Pancreas (tissue), 10 donors: Measurements from ENCODE around the gene FBXL15. TPM values are rescaled to one million over a fixed set of nuclear protein-coding genes. Genes with fewer than 3 reads are reported as not detected.
A peak's percentile ranks its signal among the peaks of the same experiment; 100 is the strongest.

ENCODE experiments used
- ATAC-seq, 4 donors: fragments of 200-7000 bp; cut with Tn5 transposase; one replicate each; pipeline versions ENCODE4 v1.8.0 to v1.9.1; 2020; ENCODE audit warnings: mild to moderate bottlenecking in 4 of 4, moderate library complexity in 4 of 4
- DNase-seq, 6 donors: peaks; one replicate each; pipeline ENCODE4 v3.0.0-alpha.2; 2020
- FAIRE-seq: peaks from 2 replicates; lab custom pipeline; 2012; peaks lifted over from hg19 to GRCh38; lab: Jason Lieb, UNC
- H3K27ac ChIP-seq, 4 donors: fragments of 200-600 bp; sonication (generic); 1 replicate in 3 of 4; 2 replicates in 1 of 4; pipeline versions ENCODE4 v1.5.0 to v1.8.0; 2020
- H3K27me3 ChIP-seq, 4 donors: fragments of 200-600 bp; one replicate each; pipeline ENCODE4 v1.8.0; 2021
- H3K36me3 ChIP-seq, 3 donors: fragments of 200-600 bp; sonication (generic) in 1 of 3; one replicate each; pipeline versions ENCODE4 v1.5.0 to v1.8.0; 2020 to 2021
- H3K4me1 ChIP-seq, 3 donors: fragments of 200-600 bp; one replicate each; pipeline ENCODE4 v1.8.0; 2021
- H3K4me3 ChIP-seq, 4 donors: fragments of 200-600 bp; sonication (generic) in 2 of 4; one replicate each; pipeline versions ENCODE4 v1.5.0 to v1.8.0; 2020 to 2021
- H3K9me3 ChIP-seq, 4 donors: fragments of 200-600 bp; one replicate each; pipeline ENCODE4 v1.8.0; 2021
- CTCF ChIP-seq, 4 donors: fragments of 200-600 bp; sonication (generic) in 3 of 4; IDR thresholded peaks; one replicate each; pipeline versions ENCODE4 v1.5.0 to v1.8.0; 2021; ENCODE audit warnings: antibody characterized with exemption in 4 of 4
- whole genome bisulfite sequencing, 2 donors: extraction: QIAGEN DNeasy Blood & Tissue Kit; methylation state at CpG; one replicate each; pipeline ENCODE4 v1.1.7; 2013; 5-methylcytosine and 5-hydroxymethylcytosine counted together
- intact Hi-C, 3 donors: fragments of 100-400 bp; cut with DNase I; formaldehyde crosslinking; loops; one replicate each; pipeline versions ENCODE4 v1.11.1 to v1.14.2; 2022
- polyA plus RNA-seq, 2 donors: library from polyadenylated mRNA; stranded (reverse); fragments of 200-250 nt; gene quantifications; one replicate each; pipeline ENCODE4 v1.2.3, GENCODE V29; 2013
- total RNA-seq, 6 donors: library from RNA; stranded (reverse); fragmentation: NEBNext Ultra II Directional in 4 of 6; extraction: Animal tissue kit (Norgen Biotek cat#: 25700) in 4 of 6; gene quantifications; one replicate each; pipeline versions ENCODE4 v1.2.1 to v1.2.4, GENCODE V29; 2021 to 2023
- donor health status: healthy with polysubstance abuse.
- donor health status: DM: no; HTN: no; CAD: no; lungs with moderate emphysema.
- donor health status: DM: no; HTN: no; CAD: no.
- donor health status: control.
- donor health status: control.
- donor health status: Bipolar disorder and iron deficiency.
- donor health status: DM: yes; HTN: yes; CAD: no.
- donor health status: DM: no; HTN: no; CAD: no.
- donor health status: DM: no; HTN: no; CAD: no.
- donor health status: DM: yes; HTN: yes; CAD: no.

Gene FBXL15
- total and polyA plus RNA-seq, 8 donors, result 10.0 to 24.2 (median 11.1) TPM

GRCh38 chr10:102403115-102403514, 17.5 kb upstream of the FBXL15 start:
- no peak for FAIRE-seq

GRCh38 chr10:102404361-102405107, 16.1 kb upstream of the FBXL15 start:
- FAIRE-seq (no peak), DNase-seq (peak in 1 of 6 donors; percentile 60)
- intact Hi-C loops, result loop anchor here in 1 of 3 donors (10.0 kb wide), 1 partner anchor 180 kb away; no protein-coding TSS in a partner anchor

More at GRCh38 chr10:102403115-102403514, 17.5 kb upstream of the FBXL15 start:
- no peak overlapping the region for H3K27ac ChIP-seq
- H3K9me3 ChIP-seq, result no peaks in the 10 kb centered on the region
- DNase-seq (peak in 3 of 6 donors; percentile 40 to 69 (median 55)), ATAC-seq (no peak)
- no peak overlapping the region for H3K4me3 ChIP-seq
- H3K27me3 ChIP-seq, result no peaks in the 10 kb centered on the region
- no peak for TF ChIP-seq CTCF (IDR thresholded peaks at IDR 0.05)
- no peaks in the 10 kb centered on the region for H3K36me3 ChIP-seq
- peaks cover 0 to 13% (median 0%) of the 10 kb centered on the region in 3 donors for H3K4me1 ChIP-seq
- WGBS, 2 donors, result 85 to 87% methylated on average over 13 of the region's 13 CpGs
- intact Hi-C loops, result loop anchor here in 1 of 3 donors (10.0 kb wide), 1 partner anchor 182 kb away; no protein-coding TSS in a partner anchor

GRCh38 chr10:102405108-102405571, 15.5 kb upstream of the FBXL15 start:
- no peak overlapping the region for H3K4me3 ChIP-seq
- no peak for ATAC-seq
- no peak overlapping the region for H3K27ac ChIP-seq
- 60 to 64% methylated on average over 19 of the region's 19 CpGs for WGBS, 2 donors
- H3K36me3 ChIP-seq, result no peaks in the 10 kb centered on the region
- H3K4me1 ChIP-seq, result no peaks in the 10 kb centered on the region
- FAIRE-seq, result no peak
- no peak for TF ChIP-seq CTCF (IDR thresholded peaks at IDR 0.05)
- H3K9me3 ChIP-seq, result no peaks in the 10 kb centered on the region
- H3K27me3 ChIP-seq, result peaks cover 0 to 8% (median 0%) of the 10 kb centered on the region in 4 donors
- DNase-seq, result peak in 2 of 6 donors; percentile 56 to 74
- intact Hi-C loops, result loop anchor here in 1 of 3 donors (10.0 kb wide), 1 partner anchor 180 kb away; no protein-coding TSS in a partner anchor

More at GRCh38 chr10:102404361-102405107, 16.1 kb upstream of the FBXL15 start:
- no peak overlapping the region for H3K4me3 ChIP-seq
- H3K9me3 ChIP-seq, result no peaks in the 10 kb centered on the region
- WGBS, 2 donors, result 77 to 78% methylated on average over 14 to 17 of the region's 17 CpGs
- no peak overlapping the region for H3K27ac ChIP-seq
- ATAC-seq, result no peak
- TF ChIP-seq CTCF (IDR thresholded peaks at IDR 0.05), result no peak
- no peaks in the 10 kb centered on the region for H3K36me3 ChIP-seq
- peaks cover 0 to 5% (median 0%) of the 10 kb centered on the region in 3 donors for H3K4me1 ChIP-seq
- H3K27me3 ChIP-seq, result peaks cover 0 to 5% (median 0%) of the 10 kb centered on the region in 4 donors

GRCh38 chr10:102405632-102406031, 15.0 kb upstream of the FBXL15 start:
- Histone ChIP-seq H3K36me3 (no peaks in the 10 kb centered on the region), H3K27me3 (peaks cover 0 to 12% (median 2%) of the 10 kb centered on the region in 4 donors), H3K4me3 (no peak overlapping the region), H3K27ac (no peak overlapping the region), H3K9me3 (no peaks in the 10 kb centered on the region), H3K4me1 (no peaks in the 10 kb centered on the region)
- FAIRE-seq (no peak), DNase-seq (peak in 1 of 6 donors; percentile 36), ATAC-seq (no peak)
- TF ChIP-seq CTCF (IDR thresholded peaks at IDR 0.05), result no peak
- 55 to 64% methylated on average over 6 of the region's 6 CpGs for WGBS, 2 donors
- intact Hi-C loops, result loop anchor here in 1 of 3 donors (10.0 kb wide), 1 partner anchor 179 kb away; no protein-coding TSS in a partner anchor
